ENCODE measurements around the gene MSI2.

MSI2 gene

DNA sequence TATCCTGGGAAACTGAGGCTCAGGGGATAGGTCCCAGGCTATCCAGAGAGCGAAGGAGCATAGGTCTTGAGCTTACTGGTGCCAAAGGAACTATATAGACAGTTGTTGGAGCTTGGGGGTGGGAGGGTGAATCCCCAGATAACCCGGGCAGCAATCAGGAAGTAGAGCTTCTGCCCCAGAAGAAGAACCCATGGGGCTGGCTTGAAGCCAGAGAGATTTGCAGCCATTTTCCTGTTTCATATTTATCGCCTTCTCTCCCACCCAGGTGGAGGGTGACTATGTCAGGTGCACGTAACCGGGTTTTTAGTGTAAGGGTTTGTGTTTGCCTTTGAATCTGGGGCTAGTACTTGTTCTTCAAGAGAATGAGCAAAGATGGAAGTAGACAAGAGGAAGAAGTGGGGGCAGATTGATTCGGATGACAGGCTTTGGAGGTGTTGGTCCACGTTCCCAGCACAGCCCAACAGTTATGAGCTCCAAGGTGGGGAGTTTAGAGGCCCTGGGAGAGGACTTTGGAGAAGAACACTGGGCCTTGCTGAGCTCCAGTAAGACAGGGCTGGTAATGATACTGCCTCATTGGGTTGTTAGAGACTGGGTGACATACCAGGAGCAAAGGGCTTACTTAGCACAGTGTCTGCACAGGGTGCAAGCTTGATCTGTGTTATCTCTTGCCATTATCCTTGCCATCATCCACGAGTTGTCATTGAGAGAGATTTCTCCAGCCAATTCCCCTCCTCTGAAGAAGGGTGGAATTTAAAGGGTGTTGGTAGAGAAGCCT lies 343.1 kb downstream of the MSI2 start:
- no peak for DNase-seq (ENCODE audit: low read depth in 2 of 2)

DNA sequence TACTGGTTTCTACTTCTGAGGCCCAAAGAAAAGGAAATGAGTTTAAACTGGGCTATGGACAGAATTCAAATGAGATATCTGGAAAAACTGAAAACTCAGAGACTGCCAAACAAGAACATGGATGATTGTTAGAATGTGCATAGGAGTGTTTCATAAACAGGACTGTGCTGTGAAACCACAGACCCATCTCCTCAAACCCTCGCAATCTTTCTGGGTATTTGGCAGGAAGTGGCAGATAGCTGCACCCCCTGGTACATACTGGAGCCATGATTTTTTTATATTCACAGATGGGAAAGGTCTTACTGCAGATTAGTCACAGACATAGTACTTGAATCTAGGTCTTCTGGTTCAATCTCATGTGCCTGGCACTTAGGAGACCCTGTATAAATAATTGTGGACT lies 343.8 kb downstream of the MSI2 start:
- peak in 1 of 2 donors; percentile 42 for DNase-seq (ENCODE audit: low read depth in 2 of 2)

DNA sequence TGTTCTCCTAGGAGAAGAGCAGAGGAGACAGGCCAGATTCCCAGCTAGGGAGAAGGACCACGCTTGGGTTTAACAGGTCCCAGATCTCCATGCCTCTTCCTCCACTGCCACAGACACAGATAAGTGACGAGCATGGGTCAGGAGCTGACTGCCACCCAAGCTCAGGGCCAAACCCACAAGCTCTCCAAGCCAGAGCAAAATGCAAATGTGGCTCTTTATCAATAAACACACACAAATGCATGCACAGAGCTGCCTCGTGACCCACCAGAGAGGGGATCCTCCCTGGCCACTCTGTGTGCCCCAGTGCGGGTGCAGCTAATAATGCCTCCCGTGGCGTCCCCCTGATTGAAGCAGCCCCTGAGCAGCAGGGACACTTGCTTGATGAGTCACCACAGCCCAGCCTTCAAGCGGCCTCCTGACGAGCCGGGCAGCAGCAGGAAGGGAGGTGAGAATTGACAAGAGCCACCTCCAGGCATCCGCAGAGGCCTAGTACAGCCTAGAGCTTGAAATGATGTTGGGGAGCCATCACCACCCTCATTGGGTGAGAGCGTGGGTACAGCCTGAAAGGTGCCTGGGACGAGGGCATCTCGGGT lies 344.9 kb downstream of the MSI2 start:
- DNase-seq (ENCODE audit: low read depth in 2 of 2), result peak in 1 of 2 donors; percentile 21

DNA sequence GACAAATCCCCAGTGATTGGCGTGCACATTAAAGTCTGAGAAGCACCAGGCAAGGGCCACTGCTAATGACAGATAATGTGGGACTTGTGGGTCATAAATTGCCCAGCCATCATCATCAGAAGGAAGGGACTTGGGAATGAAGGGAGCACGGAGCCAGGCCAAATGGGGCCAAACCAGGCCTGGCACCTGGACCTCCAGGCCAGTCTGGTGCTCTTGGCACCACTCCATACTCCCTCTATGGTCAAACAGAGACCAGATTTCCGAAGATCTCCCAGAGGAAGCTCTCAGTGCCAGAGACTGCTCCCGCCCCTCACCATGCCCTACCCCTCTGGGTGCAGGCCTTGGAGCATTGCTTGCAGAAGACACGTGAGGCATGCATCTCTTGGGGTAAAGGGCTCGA lies 346.6 kb downstream of the MSI2 start:
- no peak for DNase-seq (ENCODE audit: low read depth in 2 of 2)

DNA sequence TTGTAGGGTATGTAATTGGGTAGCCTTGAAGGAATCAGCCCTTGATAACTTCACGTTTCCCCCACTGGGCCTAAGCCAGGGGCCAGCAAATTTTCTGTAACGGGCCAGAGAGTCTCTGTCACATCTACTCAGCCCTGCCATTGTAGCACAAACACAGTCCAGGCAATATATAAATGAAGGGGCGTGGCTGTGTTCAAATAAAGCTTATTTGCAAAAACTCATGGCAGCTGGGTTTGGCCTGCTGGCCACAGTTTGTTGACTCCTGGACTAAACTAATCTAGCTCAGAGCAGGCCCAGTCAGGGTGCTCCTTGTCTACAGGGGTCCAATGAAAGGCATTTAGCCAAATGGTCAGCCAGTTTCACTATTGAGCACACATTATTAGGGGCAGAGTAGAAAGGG lies 347.2 kb downstream of the MSI2 start:
- DNase-seq (ENCODE audit: low read depth in 2 of 2), result no peak

DNA sequence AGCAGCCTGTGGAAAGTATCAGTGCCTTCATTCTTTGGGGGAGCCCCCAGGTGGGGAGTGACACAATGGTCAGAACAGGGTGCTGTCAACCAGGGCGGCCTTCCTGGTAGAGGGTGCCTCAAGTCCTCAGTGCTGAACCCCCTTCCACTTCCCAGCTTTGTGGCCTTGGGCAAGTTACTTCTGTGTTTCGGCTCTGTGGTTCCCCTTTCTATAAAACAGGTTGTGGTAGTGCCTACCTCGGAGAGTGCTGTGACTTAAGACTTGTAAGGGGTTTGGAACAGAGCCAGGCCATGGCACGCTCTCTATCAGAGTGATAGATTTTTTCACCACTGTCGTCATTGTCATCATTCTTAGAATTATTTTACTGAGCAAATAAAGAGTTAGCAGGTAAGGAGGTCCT lies 347.7 kb downstream of the MSI2 start:
- DNase-seq (ENCODE audit: low read depth in 2 of 2), result peak; percentile 38 to 51

DNA sequence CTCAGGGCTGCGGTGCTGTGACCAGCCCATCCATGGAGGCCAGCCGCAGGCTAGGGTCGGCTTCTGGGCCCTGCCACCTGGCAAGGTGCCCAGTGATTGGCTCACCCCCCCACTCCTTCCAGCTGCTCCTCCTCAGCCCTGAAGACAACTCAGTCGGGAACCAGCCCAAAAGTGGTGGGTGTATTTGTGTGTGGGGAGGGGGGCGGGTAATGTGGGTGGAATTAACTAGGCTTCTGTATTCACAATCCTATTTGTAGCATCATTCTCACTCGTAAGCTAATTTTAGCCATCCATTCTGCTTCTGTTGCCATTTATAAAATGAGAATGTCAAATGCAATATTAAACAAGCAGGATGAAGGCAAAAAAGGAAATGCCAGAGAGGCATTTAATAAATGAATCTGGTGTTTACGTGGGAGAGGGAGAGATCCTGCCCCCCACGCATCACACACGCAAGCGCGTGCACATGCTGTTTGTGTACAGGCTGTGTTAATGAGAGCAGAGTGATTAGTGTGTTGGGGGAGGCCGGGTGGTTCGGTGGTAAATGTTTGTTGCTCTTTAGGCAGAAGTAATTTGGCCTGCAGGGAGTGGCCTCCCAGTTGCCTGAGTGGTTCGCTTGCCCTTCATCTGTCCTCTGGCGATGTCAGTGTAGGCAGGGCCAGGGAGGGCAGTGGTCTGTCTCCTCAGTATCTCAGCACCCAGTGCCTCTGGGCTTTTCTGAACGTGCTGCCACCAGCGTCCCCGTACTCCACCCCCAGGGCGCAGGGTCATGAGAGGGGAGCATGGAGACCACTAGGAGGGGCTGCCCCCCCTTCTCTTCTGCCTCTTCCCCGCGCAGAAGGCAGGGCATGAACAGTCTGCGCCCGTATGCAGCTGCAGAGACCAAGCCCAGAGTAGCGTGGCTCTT lies 348.7 kb downstream of the MSI2 start:
- no peak for DNase-seq (ENCODE audit: low read depth in 2 of 2)

DNA sequence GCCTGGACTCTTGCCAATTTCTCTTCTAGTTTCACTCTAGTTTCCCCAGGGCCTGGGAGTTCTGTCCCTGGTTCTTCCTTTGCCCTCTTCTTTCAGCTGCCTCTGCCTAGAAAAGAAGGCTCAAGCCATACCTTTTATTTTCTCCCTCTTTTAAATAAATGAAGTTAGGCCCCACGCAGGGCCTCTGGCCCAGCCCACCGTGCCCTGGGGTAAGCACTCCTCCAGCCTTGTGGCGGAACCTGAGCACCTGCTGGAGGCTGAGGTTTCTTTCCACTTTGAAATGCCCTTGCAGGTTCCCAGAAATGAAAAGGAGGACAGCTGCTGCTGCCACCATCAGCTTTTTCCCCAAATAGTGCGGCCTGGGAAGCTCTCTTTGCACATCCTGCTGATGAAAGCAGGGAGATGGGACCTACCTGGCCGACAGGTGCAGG lies 349.4 kb downstream of the MSI2 start:
- no peak for DNase-seq (ENCODE audit: low read depth in 2 of 2)

DNA sequence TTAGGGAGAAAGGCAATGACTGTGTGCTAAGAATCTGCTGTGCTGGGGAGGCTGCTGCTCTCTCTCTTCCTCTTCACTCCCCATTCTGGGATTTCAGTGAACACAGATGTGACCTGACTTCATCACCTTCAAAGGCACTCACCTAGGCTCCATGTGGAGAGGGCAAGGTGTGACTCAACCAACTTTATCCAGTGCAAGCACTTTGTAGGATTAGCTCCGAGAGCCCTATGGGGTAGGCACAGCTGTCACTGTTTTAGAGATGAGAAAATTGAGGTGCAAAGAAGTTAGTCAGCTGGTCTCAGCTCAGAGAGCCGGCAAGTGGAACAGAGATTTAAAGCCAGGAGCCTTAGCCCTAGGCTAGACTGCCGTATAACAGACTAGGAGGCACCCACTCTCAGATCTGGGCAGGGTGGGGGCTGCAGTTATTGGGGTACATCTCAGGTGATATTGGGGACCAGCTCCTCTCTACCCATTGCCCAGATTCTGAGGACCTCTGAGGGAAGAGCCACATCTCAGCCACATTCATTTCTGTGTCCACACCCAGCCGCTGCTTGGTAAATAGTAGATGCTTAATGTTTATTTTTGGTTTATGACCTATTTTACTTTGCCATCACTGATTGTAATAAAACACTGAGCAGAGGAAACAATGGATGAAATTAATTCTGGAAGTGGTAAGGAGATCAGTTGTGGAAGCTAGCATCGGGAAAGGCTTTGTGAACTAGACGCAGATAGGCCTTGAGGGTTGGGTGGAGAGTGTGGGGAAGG lies 350.0 kb downstream of the MSI2 start:
- DNase-seq (ENCODE audit: low read depth in 2 of 2), result no peak

DNA sequence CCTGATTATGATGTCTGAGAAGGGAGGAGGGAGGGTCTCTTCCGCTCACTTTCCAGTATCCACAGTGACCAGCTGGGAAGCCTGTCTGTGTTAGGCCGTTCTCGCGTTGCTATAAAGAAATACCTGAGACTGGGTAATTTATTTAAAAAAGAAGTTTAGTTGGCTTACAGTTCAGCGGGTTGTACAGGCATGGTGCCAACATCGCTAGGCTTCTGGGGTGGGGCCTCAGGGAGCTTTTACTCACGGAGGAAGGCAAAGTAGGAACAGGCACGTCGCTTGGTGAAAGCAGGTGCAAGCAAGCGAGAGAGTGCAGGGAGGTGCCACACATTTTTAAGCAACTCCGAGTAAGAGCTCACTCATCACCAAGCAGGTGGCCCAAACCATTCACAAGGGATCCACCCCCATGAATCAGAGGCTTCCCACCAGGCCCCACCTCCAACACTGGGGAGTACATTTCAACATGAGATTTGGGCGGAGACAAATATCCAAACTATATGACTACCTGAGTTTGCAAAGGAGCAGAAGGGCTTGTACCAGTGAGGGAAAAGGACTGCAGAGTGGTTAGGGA lies 351.3 kb downstream of the MSI2 start:
- no peak for DNase-seq (ENCODE audit: low read depth in 2 of 2)

DNA sequence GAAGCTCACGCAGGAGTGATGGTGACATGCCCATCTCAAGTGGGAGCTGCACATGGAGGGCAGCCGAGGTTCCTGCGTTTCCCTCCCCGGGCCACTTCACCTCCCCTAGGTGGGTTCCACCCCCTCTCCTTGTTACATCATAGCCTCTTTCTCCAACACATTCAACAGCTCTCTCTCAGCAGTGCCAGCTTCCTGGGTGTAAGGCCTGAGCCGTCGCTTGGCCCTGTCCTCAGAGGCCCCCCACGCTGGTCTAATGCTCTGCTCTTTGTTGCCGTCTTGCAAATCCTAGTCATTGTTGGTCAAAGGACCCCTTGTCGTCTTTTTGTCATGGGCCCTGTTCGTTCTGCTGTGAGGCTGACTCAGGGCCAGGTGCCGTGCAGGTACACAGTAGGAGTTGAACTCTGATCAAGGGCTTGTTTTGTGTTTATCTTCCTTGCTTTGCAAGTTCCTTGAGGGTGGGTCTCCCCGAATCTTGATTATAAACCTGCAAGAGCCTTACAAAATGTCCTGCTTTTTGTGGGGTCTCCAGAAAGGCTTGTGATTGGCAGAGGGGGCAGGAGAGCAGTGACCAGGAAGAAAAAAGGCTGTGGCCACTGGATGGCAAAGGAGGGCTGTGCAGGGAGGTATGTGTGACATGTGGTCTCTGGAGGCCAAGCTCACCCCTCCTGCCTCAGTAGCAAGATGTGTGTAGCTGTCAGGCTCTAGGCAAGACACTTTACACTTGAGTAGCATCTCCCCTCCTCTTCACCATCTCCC lies 352.2 kb downstream of the MSI2 start:
- DNase-seq (ENCODE audit: low read depth in 2 of 2), result no peak

DNA sequence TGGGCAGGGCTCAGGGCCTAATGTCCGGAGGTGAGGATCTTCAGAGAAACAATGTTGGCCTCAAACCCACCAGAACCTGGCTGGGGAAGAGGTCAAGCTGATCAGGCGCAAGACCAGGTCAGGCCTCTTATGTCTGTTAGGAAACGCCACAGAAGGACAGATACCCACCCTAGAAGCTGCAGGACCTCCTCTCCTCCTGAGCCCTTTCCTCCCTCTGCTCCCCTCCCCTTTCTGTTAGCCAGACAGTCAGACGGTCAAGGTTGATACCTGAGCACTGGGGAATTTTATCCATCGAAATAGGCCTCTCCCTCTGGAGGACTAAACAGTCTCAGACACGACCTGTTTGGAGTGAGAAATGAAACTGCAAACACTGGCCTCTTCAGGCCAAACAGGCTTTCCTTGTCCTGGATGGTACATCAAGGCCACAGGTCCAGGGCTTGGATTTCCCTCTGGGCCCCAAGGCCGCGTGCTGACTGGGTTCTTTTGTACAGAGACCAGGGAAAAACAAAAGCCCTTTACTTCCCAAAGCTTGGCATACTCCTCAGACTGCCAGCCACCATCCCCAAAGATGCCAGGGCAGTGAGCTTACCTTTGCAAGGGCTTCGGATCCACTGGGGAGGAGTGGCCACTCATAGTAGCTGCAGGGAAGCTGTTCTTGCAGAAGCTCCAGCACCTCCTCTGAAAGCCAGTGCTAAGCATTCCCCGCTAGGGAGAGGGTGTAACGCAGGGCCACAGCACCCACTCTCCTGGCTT lies 353.0 kb downstream of the MSI2 start:
- DNase-seq (ENCODE audit: low read depth in 2 of 2), result no peak

DNA sequence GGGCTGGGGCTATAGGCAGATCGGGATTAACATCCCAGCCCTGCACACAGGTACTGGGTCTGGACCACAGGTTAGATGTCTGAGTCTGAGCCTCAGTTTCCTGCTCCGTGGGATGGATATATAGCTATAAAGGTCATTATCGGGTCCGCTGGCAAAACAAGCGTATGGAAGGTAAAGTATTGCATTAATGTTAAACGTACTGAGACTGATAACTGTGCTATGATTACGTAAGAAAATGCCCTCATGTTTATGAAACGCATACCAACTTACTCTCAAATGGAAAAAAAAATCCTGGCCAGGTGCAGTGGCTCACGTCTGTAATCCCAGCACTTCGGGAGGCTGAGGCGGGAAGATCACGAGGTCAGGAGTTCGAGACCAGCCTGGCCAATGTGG lies 353.6 kb downstream of the MSI2 start:
- no peak for DNase-seq (ENCODE audit: low read depth in 2 of 2)

DNA sequence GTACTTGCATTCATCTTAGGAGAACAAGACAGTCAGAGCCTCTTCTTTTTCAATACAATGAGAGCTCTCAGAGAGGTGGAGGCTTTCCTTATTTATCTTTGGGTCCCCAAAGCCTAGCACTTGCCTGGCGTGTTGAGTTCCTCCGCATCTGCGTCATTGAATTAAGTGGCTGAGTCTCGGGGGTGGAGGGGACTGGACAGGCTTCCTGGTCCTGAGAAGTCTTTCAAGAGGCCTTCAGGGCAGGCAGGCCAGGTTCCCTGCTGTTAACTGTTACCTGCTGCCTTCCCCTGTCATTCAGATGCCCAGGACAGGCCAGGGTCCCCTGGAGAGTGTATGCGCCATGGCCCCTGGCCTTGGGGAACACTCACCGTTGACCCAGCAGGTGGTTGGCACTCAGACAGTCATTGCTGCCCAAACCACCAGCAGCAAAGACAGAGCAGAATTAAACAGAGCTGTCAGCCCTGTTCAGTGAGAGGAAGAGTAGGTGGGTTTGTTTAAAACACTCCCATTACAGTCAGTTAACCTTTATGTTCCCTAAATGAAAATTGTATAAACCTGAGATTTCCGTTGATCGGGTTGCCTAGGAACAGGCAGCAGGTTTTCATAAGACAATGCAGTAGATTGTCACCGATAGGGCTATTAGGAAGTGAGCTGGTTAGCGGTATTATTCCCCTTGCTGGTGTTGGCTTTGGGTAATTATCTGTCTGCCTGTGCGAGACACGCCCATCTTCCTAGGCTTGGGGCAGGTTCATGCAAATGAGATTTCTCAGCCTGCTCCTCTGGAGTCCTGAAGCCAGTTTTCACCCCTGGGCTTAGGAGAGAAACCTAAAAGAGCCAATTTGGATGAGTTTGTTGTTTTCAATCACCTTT lies 356.1 kb downstream of the MSI2 start:
- no peak for DNase-seq (ENCODE audit: low read depth in 2 of 2)

DNA sequence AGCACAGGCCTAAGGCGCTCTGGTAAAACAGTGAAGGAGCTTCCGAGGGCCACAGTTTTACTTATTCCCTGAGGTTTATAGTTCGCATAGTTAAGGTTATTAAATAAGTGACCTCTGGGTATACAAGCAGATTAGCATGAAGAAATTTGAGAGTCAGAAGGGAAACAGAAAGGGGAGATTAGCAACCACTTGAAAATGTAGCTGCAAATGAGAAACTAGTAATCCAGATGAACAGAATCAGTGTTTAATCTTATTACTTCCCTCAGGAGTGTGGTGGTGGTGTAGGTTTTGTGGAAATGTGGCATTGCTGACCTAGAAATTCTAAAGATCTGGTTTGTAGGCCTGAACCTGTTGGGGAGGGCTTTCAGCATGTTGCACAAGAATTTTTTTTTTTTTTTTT lies 358.4 kb downstream of the MSI2 start:
- no peak for DNase-seq (ENCODE audit: low read depth in 2 of 2)

DNA sequence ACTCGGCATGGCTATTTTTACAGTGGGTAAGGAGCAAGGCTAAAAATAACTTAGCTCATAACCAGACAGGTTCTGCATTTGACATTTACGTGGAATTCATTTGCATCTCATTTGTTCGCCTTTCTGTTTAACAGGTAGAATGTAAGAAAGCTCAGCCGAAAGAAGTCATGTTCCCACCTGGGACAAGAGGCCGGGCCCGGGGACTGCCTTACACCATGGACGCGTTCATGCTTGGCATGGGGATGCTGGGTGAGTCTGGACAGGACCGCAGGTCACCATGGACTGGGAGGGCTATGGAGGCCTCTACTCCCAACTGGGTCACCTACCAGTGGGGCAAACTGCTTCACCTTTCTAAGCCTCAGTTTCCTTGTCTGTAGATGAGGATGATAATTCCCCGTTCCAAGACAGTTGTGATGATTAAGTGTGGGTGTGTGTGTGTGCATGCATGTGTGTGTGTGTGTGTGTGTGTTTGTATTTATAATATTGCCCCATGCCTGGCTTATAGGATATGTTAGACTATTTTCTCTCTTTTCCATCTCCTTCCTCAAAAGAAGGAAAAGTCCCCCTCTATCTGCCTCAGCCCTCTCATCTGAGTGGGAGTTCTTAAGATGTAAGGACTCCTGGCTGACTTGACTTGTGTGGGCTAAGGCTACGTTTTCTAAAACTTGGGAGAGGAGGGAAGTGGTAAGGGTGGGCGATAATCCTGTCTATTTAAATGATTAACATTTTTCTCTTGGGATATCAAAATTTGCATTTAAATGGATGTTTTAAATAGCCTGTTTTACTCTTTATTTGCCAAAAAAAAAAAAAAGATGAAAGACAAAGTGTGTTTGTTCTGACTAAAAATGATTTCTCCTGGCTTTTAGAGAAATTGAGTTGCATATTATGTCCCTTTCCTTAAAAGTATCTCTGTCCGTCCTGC lies 359.8 kb downstream of the MSI2 start:
- no peak for DNase-seq (ENCODE audit: low read depth in 2 of 2)

DNA sequence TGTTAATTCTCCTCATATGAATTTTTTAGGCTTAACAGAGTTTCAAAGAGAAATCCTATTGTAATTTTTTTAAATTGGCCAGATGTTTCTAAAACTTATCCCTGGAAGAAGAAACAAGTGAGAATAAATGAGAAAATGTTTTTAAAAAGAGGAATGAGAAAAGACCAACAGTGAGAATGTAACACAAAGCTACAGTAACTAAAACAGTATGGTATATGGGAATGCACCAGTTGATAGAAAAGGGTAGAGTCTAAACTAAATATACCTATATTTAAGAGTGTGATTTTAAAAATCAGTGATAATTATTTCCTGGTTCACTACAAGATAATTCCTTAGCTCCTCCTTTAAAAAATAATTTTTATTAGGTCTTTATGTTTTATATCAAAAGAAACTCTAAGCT lies 360.9 kb downstream of the MSI2 start:
- no peak for DNase-seq (ENCODE audit: low read depth in 2 of 2)

Measured in stimulated activated CD8-positive, alpha-beta memory T cell treated with anti-CD3 and anti-CD28 coated beads, Interleukin-15, amount 100 ng/mL, for 4 hours (primary cell).